Vagina (tissue), 2 donors: Measurements from ENCODE around the gene ORC6.

ENCODE experiments used
- CTCF ChIP-seq, 3 experiments: fragments of 450-650 bp in 2 of 3; fragments of 200-600 bp in 1 of 3; sonication (generic) in 1 of 3; IDR thresholded peaks; one replicate each; pipeline ENCODE4 v1.5.1; 2017 to 2019; ENCODE audit warnings: antibody characterized with exemption in 3 of 3, mild to moderate bottlenecking in 2 of 3, moderate library complexity in 2 of 3
- POLR2A ChIP-seq, 2 donors: fragments of 450-650 bp; IDR thresholded peaks; one replicate each; pipeline ENCODE4 v1.6.1; 2017; ENCODE audit warnings: antibody characterized with exemption in 2 of 2, mild to moderate bottlenecking in 2 of 2, moderate library complexity in 2 of 2

GRCh38 chr16:46711106-46712058, 21.9 kb downstream of the ORC6 start:
- no peak for TF ChIP-seq CTCF (IDR thresholded peaks at IDR 0.05)
- no peak for TF ChIP-seq POLR2A (IDR thresholded peaks at IDR 0.05)
